Measurements from ENCODE around the gene TRIO.
A peak's percentile ranks its signal among the peaks of the same experiment; 100 is the strongest.

Gene TRIO

GRCh38 chr5:14401639-14402038 lies 258.5 kb downstream of the TRIO start:
- Mint-ChIP-seq H3K27me3 (no peaks in the 10 kb centered on the region), H3K4me3 (no peak overlapping the region), H3K36me3 (ENCODE audit: insufficient read depth) (peaks cover 5% of the 10 kb centered on the region), H3K9me3 (peaks cover 4 to 9% of the 10 kb centered on the region in 2 donors), H3K4me1 (ENCODE audit: low read depth in 2 of 2) (peaks cover 3 to 6% of the 10 kb centered on the region in 2 donors), H3K27ac (peak overlapping the region in 1 of 2 donors; percentile 17)
- DNase-seq (no peak), ATAC-seq (replicated peaks) (no peak)

GRCh38 chr5:14402424-14402823 lies 259.3 kb downstream of the TRIO start:
- ATAC-seq (replicated peaks) (no peak), DNase-seq (no peak)
- Mint-ChIP-seq H3K27me3 (no peaks in the 10 kb centered on the region), H3K4me3 (no peak overlapping the region), H3K4me1 (ENCODE audit: low read depth in 2 of 2) (peaks cover 3 to 6% of the 10 kb centered on the region in 2 donors), H3K27ac (peak overlapping the region; percentile 21 to 69), H3K9me3 (peaks cover 4 to 9% of the 10 kb centered on the region in 2 donors), H3K36me3 (ENCODE audit: insufficient read depth) (peaks cover 5% of the 10 kb centered on the region)

GRCh38 chr5:14404780-14405179 lies 261.6 kb downstream of the TRIO start:
- no peak for ATAC-seq (replicated peaks)
- Mint-ChIP-seq H3K9me3 (peaks cover 4 to 9% of the 10 kb centered on the region in 2 donors), H3K27ac (no peak overlapping the region), H3K4me1 (ENCODE audit: low read depth in 2 of 2) (peaks cover 3 to 6% of the 10 kb centered on the region in 2 donors), H3K4me3 (no peak overlapping the region), H3K27me3 (no peaks in the 10 kb centered on the region), H3K36me3 (ENCODE audit: insufficient read depth) (peaks cover 10% of the 10 kb centered on the region)
- no peak for DNase-seq

- no peak for DNase-seq
- peaks cover 4 to 9% of the 10 kb centered on the region in 2 donors for H3K9me3 Mint-ChIP-seq
- no peak for ATAC-seq (replicated peaks)
- peaks cover 3 to 6% of the 10 kb centered on the region in 2 donors for H3K4me1 Mint-ChIP-seq (ENCODE audit: low read depth in 2 of 2)
- peaks cover 10% of the 10 kb centered on the region for H3K36me3 Mint-ChIP-seq (ENCODE audit: insufficient read depth)
- H3K27ac Mint-ChIP-seq: no peak overlapping the region
- no peak overlapping the region for H3K4me3 Mint-ChIP-seq
- no peaks in the 10 kb centered on the region for H3K27me3 Mint-ChIP-seq
Measured at GRCh38 chr5:14405267-14405666, 262.1 kb downstream of the TRIO start.

- H3K4me3 Mint-ChIP-seq: no peak overlapping the region
- H3K4me1 Mint-ChIP-seq (ENCODE audit: low read depth in 2 of 2): peaks cover 3 to 6% of the 10 kb centered on the region in 2 donors
- H3K9me3 Mint-ChIP-seq: peaks cover 4 to 9% of the 10 kb centered on the region in 2 donors
Measured at GRCh38 chr5:14405706-14406553, 262.8 kb downstream of the TRIO start.

GRCh38 chr5:14406554-14406849 lies 263.4 kb downstream of the TRIO start:
- no peak overlapping the region for H3K4me3 Mint-ChIP-seq
- H3K4me1 Mint-ChIP-seq (ENCODE audit: low read depth in 2 of 2): peaks cover 0 to 6% of the 10 kb centered on the region in 2 donors
- H3K27ac Mint-ChIP-seq: no peak overlapping the region
- no peak for ATAC-seq (replicated peaks)
- no peaks in the 10 kb centered on the region for H3K27me3 Mint-ChIP-seq
- H3K36me3 Mint-ChIP-seq (ENCODE audit: insufficient read depth): peaks cover 12% of the 10 kb centered on the region
- no peak for DNase-seq
- peaks cover 4 to 9% of the 10 kb centered on the region in 2 donors for H3K9me3 Mint-ChIP-seq

More at GRCh38 chr5:14405706-14406553, 262.8 kb downstream of the TRIO start:
- Mint-ChIP-seq H3K27me3 (no peaks in the 10 kb centered on the region), H3K27ac (no peak overlapping the region), H3K36me3 (ENCODE audit: insufficient read depth) (peaks cover 12% of the 10 kb centered on the region)
- DNase-seq (no peak), ATAC-seq (replicated peaks) (no peak)

- Mint-ChIP-seq H3K36me3 (ENCODE audit: insufficient read depth) (peaks cover 12% of the 10 kb centered on the region), H3K27ac (no peak overlapping the region), H3K4me3 (no peak overlapping the region), H3K27me3 (no peaks in the 10 kb centered on the region), H3K4me1 (ENCODE audit: low read depth in 2 of 2) (peaks cover 0 to 6% of the 10 kb centered on the region in 2 donors), H3K9me3 (peaks cover 4 to 9% of the 10 kb centered on the region in 2 donors)
- ATAC-seq (replicated peaks) (no peak), DNase-seq (no peak)
Measured at GRCh38 chr5:14407051-14407450, 263.9 kb downstream of the TRIO start.

- no peak for DNase-seq
- H3K27ac Mint-ChIP-seq: no peak overlapping the region
Measured at GRCh38 chr5:14407746-14408175, 264.6 kb downstream of the TRIO start.

GRCh38 chr5:14408969-14409586 lies 265.9 kb downstream of the TRIO start:
- Mint-ChIP-seq H3K27me3 (no peaks in the 10 kb centered on the region), H3K36me3 (ENCODE audit: insufficient read depth) (peaks cover 9% of the 10 kb centered on the region), H3K4me3 (no peak overlapping the region), H3K4me1 (ENCODE audit: low read depth in 2 of 2) (peaks cover 0 to 10% of the 10 kb centered on the region in 2 donors), H3K9me3 (no peaks in the 10 kb centered on the region), H3K27ac (no peak overlapping the region)
- no peak for DNase-seq
- no peak for ATAC-seq (replicated peaks)

More at GRCh38 chr5:14407746-14408175, 264.6 kb downstream of the TRIO start:
- no peak for ATAC-seq (replicated peaks)
- Mint-ChIP-seq H3K4me1 (ENCODE audit: low read depth in 2 of 2) (no peaks in the 10 kb centered on the region), H3K4me3 (no peak overlapping the region), H3K36me3 (ENCODE audit: insufficient read depth) (peaks cover 12% of the 10 kb centered on the region), H3K27me3 (no peaks in the 10 kb centered on the region), H3K9me3 (peaks cover under 1 to 3% of the 10 kb centered on the region in 2 donors)

- DNase-seq: no peak
- Mint-ChIP-seq H3K4me3 (no peak overlapping the region), H3K27ac (no peak overlapping the region), H3K36me3 (ENCODE audit: insufficient read depth) (peaks cover 7% of the 10 kb centered on the region), H3K4me1 (ENCODE audit: low read depth in 2 of 2) (peaks cover 5 to 20% of the 10 kb centered on the region in 2 donors), H3K27me3 (no peaks in the 10 kb centered on the region), H3K9me3 (no peaks in the 10 kb centered on the region)
- ATAC-seq (replicated peaks): no peak
Measured at GRCh38 chr5:14410068-14410393, 266.9 kb downstream of the TRIO start.

GRCh38 chr5:14410394-14411201 lies 267.5 kb downstream of the TRIO start:
- Mint-ChIP-seq H3K4me1 (ENCODE audit: low read depth in 2 of 2) (peaks cover 11 to 25% of the 10 kb centered on the region in 2 donors), H3K36me3 (ENCODE audit: insufficient read depth) (peaks cover 7% of the 10 kb centered on the region)

GRCh38 chr5:14411216-14411615 lies 268.1 kb downstream of the TRIO start:
- Mint-ChIP-seq H3K4me3 (no peak overlapping the region), H3K36me3 (ENCODE audit: insufficient read depth) (peaks cover 7% of the 10 kb centered on the region), H3K27ac (peak overlapping the region in 1 of 2 donors; percentile 28), H3K9me3 (no peaks in the 10 kb centered on the region), H3K27me3 (no peaks in the 10 kb centered on the region), H3K4me1 (ENCODE audit: low read depth in 2 of 2) (peaks cover 13 to 29% of the 10 kb centered on the region in 2 donors)
- ATAC-seq (replicated peaks) (no peak), DNase-seq (no peak)

More at GRCh38 chr5:14410394-14411201, 267.5 kb downstream of the TRIO start:
- Mint-ChIP-seq H3K27ac (peak overlapping the region in 1 of 2 donors; percentile 28), H3K4me3 (no peak overlapping the region), H3K9me3 (no peaks in the 10 kb centered on the region), H3K27me3 (no peaks in the 10 kb centered on the region)
- no peak for DNase-seq
- no peak for ATAC-seq (replicated peaks)

GRCh38 chr5:14413331-14413750 lies 270.2 kb downstream of the TRIO start:
- no peaks in the 10 kb centered on the region for H3K9me3 Mint-ChIP-seq
- peaks cover 5% of the 10 kb centered on the region for H3K36me3 Mint-ChIP-seq (ENCODE audit: insufficient read depth)
- DNase-seq: no peak
- peak overlapping the region in 1 of 2 donors; percentile 67 for H3K4me3 Mint-ChIP-seq
- ATAC-seq (replicated peaks): peak; percentile 59
- peak overlapping the region in 1 of 2 donors; percentile 83 for H3K27ac Mint-ChIP-seq
- no peaks in the 10 kb centered on the region for H3K27me3 Mint-ChIP-seq
- peaks cover 13 to 29% of the 10 kb centered on the region in 2 donors for H3K4me1 Mint-ChIP-seq (ENCODE audit: low read depth in 2 of 2)

Measured in effector memory CD8-positive, alpha-beta T cell (primary cell).